Testis (tissue), 2 donors: ENCODE measurements around the gene FERMT1.

Source experiments
- CTCF ChIP-seq, 3 experiments: fragments of 450-650 bp in 2 of 3; fragments of 200-600 bp in 1 of 3; sonication (generic) in 1 of 3; IDR thresholded peaks; one replicate each; pipeline ENCODE4 v1.5.1; 2016 to 2019; ENCODE audit warnings: antibody characterized with exemption in 3 of 3, mild to moderate bottlenecking in 2 of 3, moderate library complexity in 1 of 3
- POLR2A ChIP-seq: fragments of 450-650 bp; IDR thresholded peaks from one replicate; pipeline ENCODE4 v1.6.1; 2017; ENCODE audit warnings: antibody characterized with exemption, mild to moderate bottlenecking, moderate library complexity

DNA sequence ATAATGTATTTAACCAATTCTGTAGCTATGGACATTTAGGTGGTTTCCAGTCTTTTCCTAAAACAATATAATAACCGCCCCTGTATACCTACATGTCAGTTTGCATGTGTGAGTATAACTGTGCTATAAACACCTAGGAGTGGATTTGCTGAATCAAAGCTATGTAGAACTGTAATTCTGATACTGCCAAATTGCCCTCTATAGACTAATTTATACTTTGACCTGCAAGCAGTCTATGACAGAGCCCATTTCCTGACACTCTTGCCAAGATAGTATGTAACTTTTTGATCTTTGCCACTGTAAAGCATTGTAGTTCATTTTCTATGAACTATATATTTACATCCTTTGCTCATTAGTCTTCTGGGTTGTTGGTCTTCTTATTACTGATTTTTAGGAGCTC, 19.5 kb downstream of the FERMT1 start:
- TF ChIP-seq CTCF (IDR thresholded peaks at IDR 0.05): no peak
- no peak for TF ChIP-seq POLR2A
